Measurements from ENCODE around the gene NEDD4.
"Not testable (repeated sequence)": the region's sequence is repeated elsewhere in the genome, so short reads cannot be mapped to it uniquely, and the experiment has no call there.

Gene NEDD4

DNA sequence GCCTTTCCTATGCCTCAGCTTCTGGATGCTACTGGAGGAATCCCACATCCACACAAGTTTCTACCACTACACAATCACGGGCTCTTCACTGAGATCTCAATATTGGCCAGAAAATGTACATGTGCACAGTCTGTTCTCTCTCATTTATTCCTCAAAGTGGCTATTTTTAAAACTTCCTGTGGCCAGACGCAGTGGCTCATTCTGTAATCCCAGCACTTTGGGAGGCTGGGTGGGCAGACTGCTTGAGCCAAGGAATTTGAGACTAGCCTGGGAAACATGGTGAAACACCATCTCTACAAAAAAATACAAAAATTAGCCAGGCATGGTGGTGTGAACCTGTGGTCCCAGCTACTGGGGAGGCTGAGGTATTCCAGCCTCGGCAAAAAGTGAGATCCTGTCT is 159.1 kb downstream of the NEDD4 start:
- in situ Hi-C loops (cut with MboI; ENCODE audit: low sequenced_read_pairs) = no loop called here

DNA sequence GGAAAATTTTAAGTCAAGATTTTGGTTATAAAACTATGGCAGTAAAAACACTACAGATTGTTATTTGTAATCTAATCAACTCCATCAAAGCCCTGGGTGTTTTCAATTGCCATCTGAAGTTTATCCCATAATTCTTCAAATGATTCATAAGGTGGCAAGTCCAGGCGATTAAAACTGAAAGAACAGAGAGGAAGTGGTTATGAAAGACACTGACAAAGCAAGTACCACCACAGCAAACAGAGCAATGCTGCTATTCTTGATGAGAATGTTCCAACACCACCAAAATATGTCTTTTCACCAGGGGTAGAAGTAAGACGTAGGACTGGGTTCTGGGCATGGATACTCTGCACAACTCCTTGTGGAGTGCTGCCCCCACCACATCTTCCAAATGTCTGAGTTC is 163.6 kb downstream of the NEDD4 start:
- in situ Hi-C loops (cut with MboI; ENCODE audit: low sequenced_read_pairs) = no loop called here

DNA sequence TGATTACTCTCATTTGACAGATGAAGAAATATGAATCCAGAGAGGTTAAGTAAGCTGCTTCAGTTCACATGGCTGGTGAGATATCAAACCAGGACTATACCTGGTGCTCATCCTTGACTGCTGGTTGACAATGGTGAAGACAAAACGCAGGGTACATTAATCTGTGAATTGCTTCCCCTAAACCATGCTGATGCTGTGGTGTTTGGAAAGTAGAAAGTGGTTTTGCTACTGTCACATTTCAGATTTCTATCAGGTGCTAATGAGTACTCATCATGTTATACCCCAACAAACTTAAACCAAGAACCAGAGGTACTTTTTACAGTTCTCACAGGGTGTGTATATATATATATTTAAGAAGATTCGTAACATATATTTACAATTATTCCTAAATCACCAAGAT is 165.5 kb downstream of the NEDD4 start:
- in situ Hi-C loops (cut with MboI; ENCODE audit: low sequenced_read_pairs) = no loop called here

DNA sequence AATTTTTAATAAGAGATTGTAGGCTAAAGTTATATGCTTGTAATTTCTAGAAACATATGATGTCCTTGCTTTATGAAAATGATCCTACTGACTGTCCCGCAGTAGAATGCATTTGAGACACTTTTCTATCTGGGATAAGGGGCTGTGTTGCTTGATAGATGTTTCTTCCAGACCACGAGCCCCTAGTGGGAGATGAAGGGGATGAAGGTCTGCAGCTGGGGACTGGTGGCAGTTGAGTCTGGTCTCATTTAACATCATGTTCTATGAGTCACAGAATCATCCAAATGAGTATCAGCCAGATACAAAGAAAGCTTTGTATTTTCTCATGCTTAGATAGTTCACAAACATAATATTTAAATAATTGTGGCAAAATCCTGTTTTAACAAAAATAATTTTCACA is 166.2 kb downstream of the NEDD4 start:
- in situ Hi-C loops (cut with MboI; ENCODE audit: low sequenced_read_pairs) = no loop called here

DNA sequence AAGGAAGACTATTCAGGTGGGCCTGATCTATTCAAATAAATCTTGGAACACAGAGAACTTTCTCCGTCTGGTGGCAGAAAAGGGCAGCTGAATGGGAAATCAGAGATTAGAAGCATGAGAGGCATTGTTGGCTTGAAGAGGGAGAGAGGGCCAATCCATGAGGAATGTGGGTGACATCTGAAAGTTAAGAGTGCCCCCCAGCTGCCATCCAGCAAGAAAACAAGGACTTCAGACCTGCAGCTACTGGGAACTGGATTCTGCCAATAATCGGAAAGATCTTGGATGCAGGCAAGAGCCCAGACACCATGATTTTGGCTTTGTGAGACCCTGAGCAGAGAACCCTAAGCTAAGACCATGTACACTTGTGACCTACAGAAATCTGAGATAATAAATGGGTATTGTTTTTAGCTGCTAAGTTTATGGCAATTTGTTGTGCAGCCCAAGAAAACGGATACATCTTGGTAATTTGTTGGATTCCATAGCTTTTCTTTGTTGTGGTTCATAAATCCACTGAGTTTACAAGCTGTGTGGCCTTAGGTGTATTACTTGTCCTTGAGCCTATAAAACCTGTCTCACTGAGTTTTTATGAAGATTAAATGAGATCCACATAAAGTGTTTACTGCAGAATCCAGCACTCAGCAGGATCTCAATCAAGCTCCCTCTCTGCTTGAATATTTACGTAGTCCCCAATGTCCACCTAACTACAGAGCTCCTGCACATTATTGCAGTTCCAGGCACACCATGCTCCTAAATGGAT is 168.4 kb downstream of the NEDD4 start:
- in situ Hi-C loops (cut with MboI; ENCODE audit: low sequenced_read_pairs) = no loop called here

DNA sequence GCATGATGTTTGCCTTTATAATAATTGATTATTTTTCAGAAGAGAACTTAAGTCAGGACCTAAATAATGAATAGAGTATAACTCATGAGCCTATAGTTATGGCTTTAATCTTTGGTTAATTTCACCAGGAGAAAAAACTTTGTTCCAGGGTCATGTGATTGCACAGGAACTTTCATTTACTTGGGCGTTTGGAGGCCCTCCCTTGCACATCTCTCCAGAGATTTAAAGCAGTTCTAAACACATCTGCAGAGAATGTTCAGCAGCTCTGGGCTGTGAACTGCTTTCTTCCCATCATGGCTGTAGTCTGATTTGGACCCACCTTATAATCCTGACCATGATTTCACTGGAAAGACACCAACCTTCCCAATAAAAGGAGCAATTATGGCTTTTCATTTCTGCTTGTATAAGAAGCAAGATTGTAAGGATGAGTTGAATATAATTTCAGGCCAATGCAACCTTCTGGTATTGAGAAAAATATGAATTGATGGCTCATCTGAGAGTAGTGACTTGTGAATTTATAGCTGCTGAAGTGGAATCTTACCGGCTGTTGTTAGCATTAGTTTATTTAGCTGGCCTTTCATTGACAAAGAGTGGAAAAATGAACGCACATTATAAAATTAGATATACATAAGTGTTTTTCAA is 169.6 kb downstream of the NEDD4 start:
- in situ Hi-C loops (cut with MboI; ENCODE audit: low sequenced_read_pairs) = no loop called here

DNA sequence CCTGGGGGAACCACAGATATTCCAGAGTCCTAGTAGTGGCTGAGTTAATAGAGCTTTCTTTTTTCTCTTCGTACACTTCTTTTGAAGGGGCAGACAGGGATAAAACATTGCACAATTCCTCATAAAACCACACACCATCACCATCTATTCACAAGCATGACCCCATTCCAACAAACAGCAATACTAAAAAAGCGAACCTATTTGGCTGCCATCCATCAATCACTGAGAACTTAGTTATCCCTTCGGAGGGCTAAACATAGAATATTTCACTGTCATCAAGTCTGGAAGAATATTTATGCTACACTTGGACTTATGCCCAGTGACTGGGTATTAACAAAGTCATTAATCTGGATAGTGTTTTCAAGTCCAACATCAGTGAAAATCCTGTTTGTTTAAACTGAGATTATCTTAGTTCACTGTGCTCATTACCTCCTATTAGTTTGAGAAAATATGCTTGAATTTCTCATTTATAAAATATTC is 170.2 kb downstream of the NEDD4 start:
- in situ Hi-C loops (cut with MboI; ENCODE audit: low sequenced_read_pairs) = no loop called here

DNA sequence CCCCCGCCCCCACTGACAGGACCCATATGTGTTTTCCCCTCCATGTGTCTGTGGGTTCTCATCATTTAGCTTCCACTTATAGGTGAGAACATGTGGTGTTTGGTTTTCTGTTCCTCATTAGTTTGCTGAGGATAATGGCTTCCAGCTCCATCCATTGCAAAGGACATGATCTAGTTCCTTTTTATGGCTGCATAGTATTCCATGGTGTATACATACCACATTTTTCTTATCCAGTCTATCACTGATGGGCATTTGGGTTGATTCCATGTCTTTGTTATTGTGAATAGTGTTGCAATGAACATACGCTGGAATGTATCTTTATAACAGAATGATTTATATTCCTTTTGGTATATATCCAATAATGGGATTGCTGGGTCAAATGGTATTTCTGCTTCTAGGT is 171.7 kb downstream of the NEDD4 start:
- in situ Hi-C loops (cut with MboI; ENCODE audit: low sequenced_read_pairs) = not testable (repeated sequence)

DNA sequence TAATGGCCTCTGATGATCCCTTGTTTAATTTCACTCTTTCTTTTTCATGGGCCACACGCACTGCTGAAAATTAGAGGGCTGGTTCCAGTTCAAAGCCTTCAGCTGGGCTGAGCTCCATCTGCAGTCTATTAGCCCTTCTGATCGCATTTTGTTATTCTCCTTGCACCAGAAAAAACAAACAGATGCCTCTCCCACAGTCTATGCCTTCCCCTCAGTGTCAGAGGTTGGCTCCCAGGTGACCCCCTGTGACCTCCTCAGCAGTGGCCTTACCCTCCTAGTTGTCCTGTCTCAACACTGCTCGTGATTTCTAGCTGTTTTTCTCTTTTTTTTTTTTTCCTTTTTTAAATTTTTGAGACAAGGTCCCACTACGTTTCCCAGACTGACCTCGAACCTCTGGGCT is 173.4 kb downstream of the NEDD4 start:
- in situ Hi-C loops (cut with MboI; ENCODE audit: low sequenced_read_pairs) = no loop called here

DNA sequence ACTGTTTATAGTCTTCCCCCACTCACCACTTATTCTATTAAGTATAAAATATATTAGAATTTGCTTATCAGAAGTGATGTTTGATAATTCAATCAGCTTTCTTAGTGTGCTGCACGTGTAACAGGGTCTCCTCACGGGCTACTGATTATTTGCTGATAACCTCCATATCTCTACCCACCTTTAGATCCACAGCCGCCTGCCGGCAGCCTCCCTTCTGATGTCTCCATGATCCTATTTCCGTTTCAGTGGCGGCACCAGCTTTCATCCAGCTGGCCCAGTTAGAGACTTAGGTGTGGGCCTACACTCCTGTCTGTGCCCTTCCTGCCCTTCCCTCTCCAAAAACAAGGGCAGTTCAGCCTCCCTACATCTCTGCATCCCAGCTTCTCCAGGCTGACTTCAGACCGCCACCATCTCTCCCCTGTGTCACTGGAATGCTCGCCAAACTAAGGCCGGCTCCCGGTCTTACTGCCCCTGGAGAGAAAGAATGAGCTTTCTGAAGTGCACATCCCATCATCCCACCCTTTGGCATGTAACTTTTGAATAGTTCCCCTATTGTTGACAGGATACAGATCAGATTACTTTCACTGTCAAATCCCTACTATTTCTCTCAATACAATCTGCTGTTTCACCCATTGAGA is 173.9 kb downstream of the NEDD4 start:
- in situ Hi-C loops (cut with MboI; ENCODE audit: low sequenced_read_pairs) = no loop called here

DNA sequence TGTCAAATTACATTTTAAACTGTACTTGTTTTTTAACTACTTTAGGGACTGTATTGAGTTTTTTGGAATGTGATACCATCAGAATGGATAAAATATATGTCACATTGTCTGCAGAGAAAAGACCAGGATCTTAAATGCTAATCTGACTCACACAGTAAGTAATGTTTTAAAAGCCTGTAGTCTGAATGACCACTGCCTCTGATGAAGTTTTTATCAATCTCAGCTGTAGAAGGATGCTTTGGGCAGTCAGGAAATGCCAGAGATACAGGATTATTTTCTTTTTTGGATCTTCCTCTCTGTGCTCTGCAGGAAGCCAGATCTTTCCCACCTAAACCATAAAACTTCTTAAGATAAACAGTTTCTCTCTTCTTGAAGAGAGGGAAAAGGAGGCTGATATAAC is 177.4 kb downstream of the NEDD4 start:
- in situ Hi-C loops (cut with MboI; ENCODE audit: low sequenced_read_pairs) = no loop called here

DNA sequence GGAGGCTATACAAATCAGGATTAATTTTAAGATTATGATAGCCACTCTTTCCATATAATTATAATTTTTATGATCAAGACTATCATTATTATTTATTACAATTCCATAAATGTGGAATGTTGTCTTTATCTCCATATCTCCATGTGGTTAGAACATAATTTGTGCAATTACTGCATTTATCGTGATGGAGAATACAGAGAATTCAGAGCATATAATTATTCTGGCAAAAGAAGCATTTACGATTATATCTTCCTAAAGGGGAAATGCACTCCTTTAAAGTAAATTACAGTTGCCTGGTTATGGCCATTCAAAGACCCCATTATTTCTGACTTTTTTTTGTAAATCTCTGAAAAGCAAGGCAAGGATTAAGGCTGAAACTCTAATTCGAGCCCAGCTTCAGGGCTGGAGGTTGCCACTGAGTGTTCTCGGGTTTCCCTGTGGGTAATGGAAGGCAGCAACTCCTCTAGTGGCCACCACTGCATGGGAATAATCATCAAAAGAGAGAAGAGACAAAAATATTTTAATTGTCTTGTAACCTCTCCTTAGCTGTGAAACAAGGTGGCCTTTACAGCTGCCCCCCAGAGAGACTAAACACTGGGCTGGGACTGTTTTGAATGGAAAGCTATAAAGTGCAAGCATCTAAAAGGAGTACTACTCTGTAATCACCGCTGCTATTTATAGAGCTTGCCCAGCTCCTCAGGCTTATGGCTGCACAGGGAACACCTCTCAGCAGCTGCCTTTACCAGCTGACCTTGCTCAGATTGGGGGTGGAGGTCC is 190.6 kb downstream of the NEDD4 start:
- in situ Hi-C loops (cut with MboI; ENCODE audit: low sequenced_read_pairs) = no loop called here

DNA sequence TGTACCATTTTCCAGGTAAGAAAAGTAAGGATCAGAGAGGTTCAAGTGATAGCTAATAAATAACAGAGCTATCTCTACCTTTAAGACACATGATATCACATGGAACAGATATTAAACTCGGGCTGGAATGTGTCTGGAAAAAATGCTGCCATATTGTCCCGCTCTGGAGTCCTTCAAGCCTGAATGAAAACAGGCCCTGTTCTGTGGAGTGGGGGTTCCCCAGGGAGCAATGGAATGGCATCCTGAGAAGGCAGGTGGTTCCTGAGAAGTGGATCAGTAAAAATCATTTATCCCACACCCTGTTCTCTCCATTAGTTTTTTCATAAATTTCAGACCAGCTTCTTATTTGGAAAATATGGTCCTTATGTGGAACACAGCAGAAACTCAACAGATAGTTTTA is 193.2 kb downstream of the NEDD4 start:
- in situ Hi-C loops (cut with MboI; ENCODE audit: low sequenced_read_pairs) = no loop called here

DNA sequence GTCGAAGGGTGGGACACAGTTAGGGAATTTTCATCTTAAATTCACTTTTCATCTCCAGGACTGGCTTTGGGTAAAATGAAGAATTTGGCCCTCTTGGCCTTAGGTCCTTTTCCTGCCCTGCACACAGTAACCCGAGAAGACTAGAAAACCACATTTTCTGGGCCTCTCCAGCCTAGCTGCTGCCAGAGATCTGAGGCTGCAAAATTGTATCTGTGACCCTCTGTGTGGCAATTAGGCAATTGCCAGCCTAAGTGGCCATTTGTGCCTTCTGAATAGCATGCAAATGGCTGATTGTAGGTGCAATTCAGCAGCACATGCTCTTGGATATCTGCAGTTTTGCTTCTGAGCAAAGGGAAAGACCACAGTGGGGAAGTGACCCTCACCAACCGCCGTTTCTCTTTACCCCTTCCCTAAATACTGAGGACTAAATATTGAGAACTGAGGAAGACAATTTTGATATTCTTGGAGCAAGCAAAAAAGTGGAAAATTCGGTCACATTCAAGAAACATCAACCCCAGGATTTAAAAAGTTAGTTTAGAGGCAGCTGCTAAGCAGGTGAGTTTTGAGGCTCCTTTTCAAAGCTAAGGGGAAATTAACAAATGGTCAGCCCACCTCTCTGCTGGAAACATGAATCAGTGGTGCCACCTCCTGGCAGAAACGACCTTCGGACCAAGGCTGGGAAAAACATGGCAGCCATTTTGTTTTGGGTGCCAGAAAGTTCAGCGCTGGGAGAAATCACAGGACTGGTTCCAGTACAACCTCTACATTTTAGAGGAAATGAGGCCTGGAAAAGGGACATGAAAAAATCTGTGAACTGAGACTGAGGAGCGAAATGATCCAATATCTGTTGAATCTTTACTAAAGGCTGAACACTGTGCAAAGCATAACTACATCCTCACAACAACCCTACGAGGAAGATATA is 193.9 kb downstream of the NEDD4 start:
- in situ Hi-C loops (cut with MboI; ENCODE audit: low sequenced_read_pairs) = no loop called here

DNA sequence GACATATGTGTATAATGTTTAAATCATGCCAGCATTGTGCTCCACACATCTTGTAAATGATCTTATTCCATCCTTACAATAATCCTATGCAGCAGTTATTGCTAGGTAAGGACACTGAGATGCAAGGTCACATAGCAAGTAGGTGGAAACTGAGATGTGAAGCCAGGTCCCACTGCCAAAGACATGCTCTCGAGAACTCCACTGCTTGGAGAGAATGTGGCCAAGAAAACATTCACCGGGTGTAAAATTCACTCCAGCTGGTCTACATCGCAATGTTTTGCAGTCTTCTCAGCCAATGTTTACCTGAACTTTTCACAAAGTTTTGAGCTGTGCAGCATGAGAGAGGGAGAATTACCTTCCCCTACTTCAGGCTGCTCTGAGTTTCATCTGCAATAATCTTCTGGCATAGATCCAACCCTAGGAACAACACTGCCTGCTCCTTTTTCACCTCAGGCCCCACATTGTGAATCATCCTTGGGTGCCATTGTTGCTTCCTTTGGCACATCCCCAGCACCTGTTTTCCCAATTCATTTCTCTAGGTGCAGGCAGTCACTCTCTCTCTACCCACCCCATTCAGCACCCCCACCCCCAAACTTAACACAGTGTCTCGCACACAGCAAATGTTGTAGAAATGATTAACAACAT is 197.0 kb downstream of the NEDD4 start:
- in situ Hi-C loops (cut with MboI; ENCODE audit: low sequenced_read_pairs) = no loop called here

DNA sequence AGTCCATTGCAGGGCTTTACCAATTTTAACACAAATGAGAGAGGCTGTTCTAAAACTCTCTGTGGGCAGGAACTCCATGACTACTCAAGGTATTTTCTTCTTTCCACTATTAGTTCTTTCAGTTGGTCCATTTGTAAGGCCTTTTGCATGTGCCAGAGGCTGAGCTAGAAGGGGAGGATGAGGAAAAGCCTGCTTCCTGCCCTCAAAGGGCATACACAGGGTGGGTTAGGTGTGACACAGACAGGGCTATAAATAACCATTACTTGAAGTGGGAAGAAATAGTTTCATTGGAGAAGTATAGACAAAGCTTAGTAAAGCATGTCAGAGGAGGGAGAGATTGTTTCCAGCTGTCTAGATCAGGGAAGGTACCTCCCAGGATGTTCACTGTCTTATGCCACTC is 198.4 kb downstream of the NEDD4 start:
- in situ Hi-C loops (cut with MboI; ENCODE audit: low sequenced_read_pairs) = no loop called here

DNA sequence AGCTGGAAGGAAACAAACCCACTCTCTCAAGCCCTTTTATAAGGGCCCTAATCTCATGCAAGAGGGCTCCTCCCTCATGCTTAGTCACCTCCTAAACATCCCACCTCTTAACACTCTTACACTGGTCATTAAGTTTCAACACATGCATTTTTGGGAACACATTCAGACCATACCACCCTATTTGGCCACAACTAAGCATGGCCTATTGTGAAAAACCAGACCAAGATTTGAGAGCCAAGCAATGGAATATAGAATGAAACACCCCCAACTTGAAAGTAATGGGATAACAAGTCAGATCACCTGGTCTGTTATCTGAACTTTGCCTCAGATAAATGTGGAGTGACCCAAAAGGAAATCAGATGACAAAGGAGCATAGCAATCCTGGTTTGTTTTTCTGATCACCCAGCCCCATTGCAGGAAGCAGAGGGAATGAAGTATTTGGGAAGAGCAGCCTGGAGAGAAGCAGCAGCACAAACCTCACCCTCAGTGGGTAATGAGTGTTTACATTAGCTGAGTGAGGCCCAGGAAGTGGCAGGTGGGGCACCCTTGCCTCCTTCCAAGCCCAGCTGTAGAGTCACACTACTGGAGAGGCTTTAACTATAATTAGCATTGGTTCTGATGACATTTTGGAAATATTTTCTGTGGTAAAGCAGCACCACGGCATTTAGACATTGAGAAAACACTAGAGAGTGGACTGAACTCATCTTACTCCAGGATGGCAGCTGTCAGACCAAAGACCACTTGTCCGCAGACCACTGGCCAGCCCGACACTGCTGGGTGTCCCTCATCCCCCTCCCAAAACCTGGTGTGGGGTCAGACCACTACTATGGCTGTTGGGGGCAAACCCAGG is 201.6 kb downstream of the NEDD4 start:
- in situ Hi-C loops (cut with MboI; ENCODE audit: low sequenced_read_pairs) = no loop called here

DNA sequence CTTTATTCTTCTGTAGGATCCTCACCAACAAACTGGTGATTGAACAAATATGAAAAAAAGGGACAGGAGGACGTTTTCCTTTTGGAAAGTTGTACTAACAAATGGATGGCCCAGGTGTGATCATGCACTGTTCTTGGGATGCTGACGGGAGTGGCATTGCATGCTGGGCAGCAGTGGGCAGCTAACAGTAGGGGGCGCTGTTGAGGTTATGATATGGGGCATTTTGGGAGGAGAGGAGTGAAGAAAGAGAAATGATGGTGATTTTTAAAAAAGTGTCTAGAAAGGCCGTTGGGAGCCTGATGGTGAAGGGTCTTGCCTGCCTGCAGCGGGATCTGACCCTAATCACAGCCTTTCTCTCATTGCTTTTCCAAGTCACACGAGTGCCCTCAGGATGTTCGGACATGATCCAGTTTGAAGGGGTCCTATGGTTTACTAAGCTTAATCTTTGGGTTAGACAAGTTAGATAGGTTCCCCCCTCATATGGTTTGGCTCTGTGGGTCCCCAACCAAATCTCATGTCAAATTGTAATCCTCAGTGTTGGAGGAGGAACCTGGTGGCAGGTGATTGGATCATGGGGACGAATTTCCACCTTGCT is 204.2 kb downstream of the NEDD4 start:
- in situ Hi-C loops (cut with MboI; ENCODE audit: low sequenced_read_pairs) = no loop called here

DNA sequence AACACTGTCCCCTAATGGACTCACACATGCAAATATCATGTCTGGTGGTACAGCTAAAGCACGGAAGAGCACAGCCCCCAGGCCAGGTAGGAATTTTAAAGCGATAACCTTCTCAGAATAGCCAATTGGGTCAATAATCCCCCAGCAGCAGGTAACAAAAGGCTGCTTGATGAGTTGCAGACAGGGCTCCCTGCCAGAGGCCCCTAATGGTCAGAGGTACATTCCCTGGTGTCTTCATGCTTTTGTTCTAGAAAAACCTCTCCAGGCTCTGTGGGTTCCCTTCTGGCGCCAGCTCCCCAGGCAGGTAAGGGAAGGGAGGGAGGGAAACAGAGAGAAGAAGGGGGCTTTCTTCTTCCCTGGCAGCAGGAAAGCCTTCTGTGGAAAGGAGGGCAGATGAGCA is 207.1 kb downstream of the NEDD4 start:
- in situ Hi-C loops (cut with MboI; ENCODE audit: low sequenced_read_pairs) = no loop called here

Data from HL-60/S4 (cell line).